ENCODE data around the gene MRPS18B. TPM values are rescaled to one million over a fixed set of nuclear protein-coding genes. Genes with fewer than 3 reads are reported as not detected.
A peak's percentile ranks its signal among the peaks of the same experiment; 100 is the strongest.

The MRPS18B gene
- total and polyA plus RNA-seq, 2 of the 13 experiments (the other 11 are each of a cell fraction or from before 2014, with no cell fraction given) = 125 to 131 TPM

DNA sequence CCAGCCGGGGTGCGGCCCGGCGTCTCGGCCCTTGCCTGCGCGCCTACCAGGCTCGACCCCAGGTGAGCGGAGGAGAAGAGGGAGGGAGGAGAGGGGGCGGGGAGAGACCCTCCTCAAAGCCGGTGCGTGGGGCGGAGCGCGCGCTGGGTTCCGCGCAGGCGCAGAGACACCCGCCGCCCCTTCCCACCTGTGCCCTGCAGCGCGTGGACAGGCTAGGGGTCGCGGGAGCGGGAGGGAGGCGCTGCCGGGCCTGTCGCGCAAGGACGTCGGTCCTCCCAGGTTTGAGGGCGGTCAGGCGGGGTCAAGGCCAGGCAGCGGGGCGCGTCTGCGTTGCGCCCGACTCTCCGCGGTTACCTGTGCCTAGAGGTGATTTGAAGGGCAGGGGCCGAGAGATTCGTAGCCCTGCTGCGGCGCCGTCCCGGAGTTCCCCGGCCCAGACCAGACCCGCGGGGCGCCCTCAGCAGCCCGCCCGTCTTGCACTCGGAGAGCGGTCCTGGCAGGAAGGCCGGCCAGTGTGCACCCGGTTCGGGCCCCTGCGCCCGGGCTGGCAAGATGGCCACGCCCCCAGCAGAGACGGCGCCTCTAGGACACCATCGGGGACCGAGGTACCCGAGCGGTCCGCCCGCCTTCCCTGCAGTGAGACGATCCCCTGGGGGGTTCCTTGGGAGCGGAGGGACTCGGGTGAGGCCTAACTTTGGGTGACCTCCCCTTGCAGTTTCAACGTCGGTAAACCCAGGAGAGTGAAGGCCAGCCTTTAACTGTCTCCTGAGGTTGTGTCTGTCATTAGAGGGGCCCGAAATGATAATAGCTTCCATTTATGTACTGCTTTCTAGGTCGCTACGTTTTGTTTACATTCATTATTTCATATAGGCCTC, 29.8 kb downstream of the MRPS18B start (continued):
- no peak for TF ChIP-seq ZBTB40 (IDR thresholded peaks at IDR 0.05)
- TF ChIP-seq ZBTB40 (CRISPR knock-in tag; IDR thresholded peaks at IDR 0.05) = peak; percentile 88
- TF ChIP-seq JDP2 (CRISPR knock-in tag; IDR thresholded peaks at IDR 0.05; ENCODE audit: borderline replicate concordance) = no peak
- no peak for TF ChIP-seq NFKBIZ (CRISPR knock-in tag; IDR thresholded peaks at IDR 0.05)
- TF ChIP-seq POLR2AphosphoS2 (IDR thresholded peaks at IDR 0.05; ENCODE audit: low read depth, low read length) = peak; percentile 88
- TF ChIP-seq NR1H2 (CRISPR knock-in tag; IDR thresholded peaks at IDR 0.05; ENCODE audit: borderline replicate concordance, low read depth) = peak; percentile 87; the same call in 1 of the 2 replicates
- peak; percentile 70 for TF ChIP-seq ZNF768 (CRISPR knock-in tag; IDR thresholded peaks at IDR 0.05)
- TF ChIP-seq, protein P1, sequence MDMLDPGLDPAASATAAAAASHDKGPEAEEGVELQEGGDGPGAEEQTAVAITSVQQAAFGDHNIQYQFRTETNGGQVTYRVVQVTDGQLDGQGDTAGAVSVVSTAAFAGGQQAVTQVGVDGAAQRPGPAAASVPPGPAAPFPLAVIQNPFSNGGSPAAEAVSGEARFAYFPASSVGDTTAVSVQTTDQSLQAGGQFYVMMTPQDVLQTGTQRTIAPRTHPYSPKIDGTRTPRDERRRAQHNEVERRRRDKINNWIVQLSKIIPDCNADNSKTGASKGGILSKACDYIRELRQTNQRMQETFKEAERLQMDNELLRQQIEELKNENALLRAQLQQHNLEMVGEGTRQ (IDR thresholded peaks at IDR 0.05; ENCODE audit: low read depth, low read length) = no peak
- TF ChIP-seq, protein P1 (CRISPR knock-in tag; IDR thresholded peaks at IDR 0.05; ENCODE audit: borderline replicate concordance) = no peak; the same call in 1 of the 2 replicates
- no peak for TF ChIP-seq ZNF24 (IDR thresholded peaks at IDR 0.05)
- peak; percentile 81 for TF ChIP-seq GATAD2A (CRISPR knock-in tag; IDR thresholded peaks at IDR 0.05)
- TF ChIP-seq ZEB1 (IDR thresholded peaks at IDR 0.05; ENCODE audit: insufficient replicate concordance, low read depth) = peak; percentile 88
- peak; percentile 89; the same call in 1 of the 2 replicates for TF ChIP-seq ZNF580 (CRISPR knock-in tag; IDR thresholded peaks at IDR 0.05; ENCODE audit: borderline replicate concordance, low read depth)
- no peak for TF ChIP-seq ZNF75D (CRISPR knock-in tag; IDR thresholded peaks at IDR 0.05; ENCODE audit: borderline replicate concordance)
- peak; percentile 81 for TF ChIP-seq ASH2L (IDR thresholded peaks at IDR 0.05; ENCODE audit: insufficient read length, low read depth, low read length)
- no peak for TF ChIP-seq EP300 (IDR thresholded peaks at IDR 0.05; ENCODE audit: low read depth in 2 of 2, low read length in 2 of 2)
- no peak for TF ChIP-seq EP300 (CRISPR knock-in tag; IDR thresholded peaks at IDR 0.05; ENCODE audit: borderline replicate concordance)
- TF ChIP-seq ZNF777 (CRISPR knock-in tag; IDR thresholded peaks at IDR 0.05) = peak; percentile 82
- TF ChIP-seq ZNF543 (CRISPR knock-in tag; IDR thresholded peaks at IDR 0.05) = peak; percentile 93

All from HepG2 (cell line).